Tibial nerve (tissue), 4 donors: ENCODE data around the gene OSBPL6.

Experiments used
- EP300 ChIP-seq, 2 donors: sonication (generic); formaldehyde crosslinking; IDR thresholded peaks; one replicate each; pipeline ENCODE4 v1.6.1; 2017; ENCODE audit warnings: antibody characterized with exemption in 2 of 2, mild to moderate bottlenecking in 1 of 2
- POLR2A ChIP-seq, 2 donors: fragments of 450-650 bp; IDR thresholded peaks; one replicate each; pipeline ENCODE4 v1.6.1; 2017; ENCODE audit warnings: antibody characterized with exemption in 2 of 2, mild to moderate bottlenecking in 2 of 2, moderate library complexity in 2 of 2
- TF ChIP-seq, protein P1 (sequence below), 5 experiments: fragments of 200-600 bp in 3 of 5; fragments of 450-650 bp in 2 of 5; sonication (generic) in 3 of 5; IDR thresholded peaks; one replicate each; pipeline ENCODE4 v1.5.1; 2016 to 2019; ENCODE audit warnings: antibody characterized with exemption in 5 of 5, mild to moderate bottlenecking in 3 of 5, moderate library complexity in 2 of 5

DNA sequence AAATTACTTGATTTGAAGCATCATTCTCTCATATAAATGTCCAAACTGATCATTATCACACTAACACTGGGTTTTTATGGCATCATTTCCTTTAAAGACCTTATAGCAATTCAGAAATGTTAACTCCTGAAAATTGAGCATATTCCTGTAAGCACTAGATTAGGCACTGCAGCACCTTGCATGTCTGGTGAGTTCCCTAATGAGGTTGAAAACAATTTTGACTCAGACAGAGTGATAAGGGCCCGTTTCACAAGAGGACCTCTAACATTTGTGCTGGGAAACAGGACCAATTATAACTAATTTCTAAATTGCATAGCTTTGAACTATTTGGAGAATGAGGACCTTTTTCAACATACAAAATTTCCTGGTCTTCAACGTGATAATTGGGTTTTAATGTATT, 69.9 kb downstream of the OSBPL6 start:
- TF ChIP-seq POLR2A (IDR thresholded peaks at IDR 0.05) (no peak), EP300 (IDR thresholded peaks at IDR 0.05) (no peak)
- TF ChIP-seq, protein P1, sequence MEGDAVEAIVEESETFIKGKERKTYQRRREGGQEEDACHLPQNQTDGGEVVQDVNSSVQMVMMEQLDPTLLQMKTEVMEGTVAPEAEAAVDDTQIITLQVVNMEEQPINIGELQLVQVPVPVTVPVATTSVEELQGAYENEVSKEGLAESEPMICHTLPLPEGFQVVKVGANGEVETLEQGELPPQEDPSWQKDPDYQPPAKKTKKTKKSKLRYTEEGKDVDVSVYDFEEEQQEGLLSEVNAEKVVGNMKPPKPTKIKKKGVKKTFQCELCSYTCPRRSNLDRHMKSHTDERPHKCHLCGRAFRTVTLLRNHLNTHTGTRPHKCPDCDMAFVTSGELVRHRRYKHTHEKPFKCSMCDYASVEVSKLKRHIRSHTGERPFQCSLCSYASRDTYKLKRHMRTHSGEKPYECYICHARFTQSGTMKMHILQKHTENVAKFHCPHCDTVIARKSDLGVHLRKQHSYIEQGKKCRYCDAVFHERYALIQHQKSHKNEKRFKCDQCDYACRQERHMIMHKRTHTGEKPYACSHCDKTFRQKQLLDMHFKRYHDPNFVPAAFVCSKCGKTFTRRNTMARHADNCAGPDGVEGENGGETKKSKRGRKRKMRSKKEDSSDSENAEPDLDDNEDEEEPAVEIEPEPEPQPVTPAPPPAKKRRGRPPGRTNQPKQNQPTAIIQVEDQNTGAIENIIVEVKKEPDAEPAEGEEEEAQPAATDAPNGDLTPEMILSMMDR (IDR thresholded peaks at IDR 0.05), result no peak
